GM04504 (cell line): ENCODE results near the gene KAT2B.

Experiments
- DNase-seq: peaks from one replicate; pipeline ENCODE4 v3.0.0-alpha.2; 2012; ENCODE audit warnings: low read depth

Gene KAT2B

DNA sequence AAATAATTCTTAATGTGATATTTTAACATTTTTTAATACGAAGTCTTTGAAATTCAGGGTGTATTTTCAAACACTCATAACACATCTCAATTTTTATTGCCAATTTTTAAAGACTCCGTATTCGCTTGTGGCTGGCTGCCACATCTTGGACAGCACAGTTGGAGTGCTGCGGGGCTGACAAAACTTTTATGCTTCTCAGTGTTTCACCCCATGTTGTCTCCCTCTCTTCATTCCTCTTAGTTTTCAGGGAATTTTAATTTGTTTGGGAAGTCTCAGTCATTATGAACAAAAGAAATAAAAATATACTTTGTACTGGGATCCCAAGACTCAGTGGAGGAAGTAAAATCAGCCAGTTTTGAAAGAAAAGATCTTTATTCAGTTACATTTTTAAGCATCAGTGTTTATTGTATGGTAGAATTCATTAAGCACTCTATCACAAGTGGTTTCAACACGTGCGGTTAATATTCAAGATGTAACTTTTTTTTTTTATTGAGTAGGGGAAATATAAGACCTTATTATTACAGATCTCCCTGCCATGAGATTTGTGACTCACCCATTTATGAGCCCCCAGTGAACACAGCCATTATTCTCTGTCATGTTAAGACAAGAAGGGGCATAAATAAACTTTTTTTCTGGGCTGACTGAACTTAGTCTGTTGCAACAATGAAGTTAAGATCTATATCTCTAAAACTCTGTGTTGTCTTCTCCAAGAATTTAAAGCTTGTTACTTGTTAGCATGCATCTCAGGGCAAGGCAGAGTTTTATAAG, 26.8 kb downstream of the KAT2B start:
- no peak for DNase-seq

DNA sequence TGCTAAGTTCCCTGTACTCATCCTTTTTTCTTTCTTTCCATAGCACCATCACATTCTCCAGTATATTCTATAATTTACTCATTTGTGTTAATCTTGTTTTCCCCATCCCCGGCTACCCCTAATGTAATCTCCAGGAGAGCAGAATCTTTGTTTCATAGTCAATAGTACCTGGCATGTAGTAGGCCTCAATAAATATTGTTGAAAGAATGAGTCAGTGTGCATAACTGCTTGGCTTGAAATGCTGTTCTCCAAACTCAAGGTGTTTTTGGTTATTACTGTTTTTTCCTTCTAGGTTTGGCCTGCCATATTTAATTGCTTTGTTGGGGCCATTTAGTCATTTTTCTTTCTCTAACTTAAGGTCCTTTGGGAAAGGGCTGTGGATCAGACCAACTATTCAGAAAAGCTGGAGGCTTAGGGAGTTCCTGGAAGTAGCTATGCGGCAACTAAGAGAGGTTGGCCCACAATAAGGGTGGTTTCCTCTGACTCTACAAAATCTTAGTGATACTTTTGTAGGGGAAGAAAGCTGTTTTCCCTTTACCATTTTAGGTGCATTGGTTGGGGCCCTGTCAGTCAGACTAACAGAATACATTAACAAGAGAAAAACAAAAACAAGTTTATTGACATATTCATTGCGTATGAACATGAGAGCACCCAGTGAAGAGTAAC, 28.4 kb downstream of the KAT2B start:
- DNase-seq = no peak

DNA sequence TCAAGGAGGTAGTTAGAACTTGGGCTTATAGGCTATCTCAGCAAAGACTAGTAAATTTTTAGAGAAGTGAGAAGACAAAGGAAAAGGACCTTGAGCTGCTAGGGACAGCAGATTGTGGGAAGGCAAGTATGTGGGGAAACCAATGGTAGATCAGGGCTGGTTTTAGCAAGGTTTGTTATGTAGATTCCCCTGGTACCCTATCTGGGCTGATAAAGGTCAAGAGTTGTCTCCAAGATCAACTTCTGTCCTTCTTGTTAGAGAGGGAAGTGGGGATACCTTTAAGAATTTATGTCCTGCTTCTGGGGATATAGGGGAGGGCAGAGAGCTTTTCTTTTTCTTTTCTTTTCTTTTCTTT, 28.9 kb downstream of the KAT2B start:
- DNase-seq = no peak

DNA sequence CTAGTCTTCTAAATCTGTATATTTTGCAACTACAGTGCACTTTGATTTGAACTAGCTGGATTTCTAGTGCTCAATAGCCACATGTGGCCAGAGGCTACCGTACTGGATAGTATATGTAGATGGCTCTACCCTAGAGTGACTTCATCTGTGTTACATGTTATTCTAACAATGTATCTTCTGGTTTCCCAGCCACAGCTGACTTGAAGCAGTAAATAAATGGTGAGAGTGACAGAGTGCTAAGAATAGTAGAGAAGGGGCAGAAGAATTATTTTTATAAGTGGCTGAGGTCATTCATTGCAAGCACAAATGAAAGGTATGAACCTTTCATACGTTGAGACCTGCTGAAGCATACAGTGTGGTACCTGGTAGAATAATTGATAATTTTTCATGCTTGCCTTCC, 30.9 kb downstream of the KAT2B start:
- DNase-seq = no peak

DNA sequence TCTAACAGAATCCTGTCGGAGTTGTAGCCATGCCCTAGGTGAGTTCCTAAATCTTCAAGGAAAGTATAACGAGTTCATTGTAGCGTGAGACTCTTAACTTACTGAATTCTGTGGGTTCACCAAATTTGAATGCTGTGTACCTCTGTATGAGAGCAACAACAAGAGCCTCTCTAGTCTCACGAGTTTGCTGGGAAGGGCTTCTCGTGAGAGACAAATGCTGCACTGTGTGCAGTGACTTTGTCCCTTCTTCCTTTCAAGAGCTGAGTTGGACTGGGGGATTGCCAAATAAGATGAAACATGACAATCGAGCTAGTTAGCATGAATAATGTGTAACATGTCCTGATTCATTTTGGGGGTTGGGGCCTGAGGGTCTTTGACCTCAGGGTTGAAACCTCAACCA, 32.2 kb downstream of the KAT2B start:
- DNase-seq = no peak

- no peak for DNase-seq
These were observed 32.8 kb downstream of the KAT2B start for GRCh38 chr3:20073068-20073467.

- DNase-seq = no peak
These were observed 33.4 kb downstream of the KAT2B start for GRCh38 chr3:20073683-20074082.

GRCh38 chr3:20074226-20075063, 34.2 kb downstream of the KAT2B start:
- peak; percentile 54 for DNase-seq

DNA sequence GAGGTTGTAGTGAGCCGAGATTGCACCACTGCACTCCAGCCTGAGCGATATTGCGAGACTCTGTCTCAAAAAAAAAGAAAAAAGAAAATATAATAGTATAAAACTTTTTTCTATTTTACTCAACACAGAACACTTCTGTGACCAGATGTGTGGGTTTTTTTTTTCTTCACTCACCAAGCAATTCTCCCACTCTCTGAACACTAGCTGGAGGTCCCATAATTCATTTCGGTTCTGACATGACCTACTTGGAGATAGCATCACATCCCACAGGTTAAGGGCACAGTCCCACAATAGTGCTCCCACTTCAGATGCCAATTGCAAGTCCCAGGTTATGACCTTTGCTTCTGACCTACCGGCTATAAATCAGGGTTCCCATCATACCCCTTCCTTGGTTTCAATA, 35.0 kb downstream of the KAT2B start:
- no peak for DNase-seq

DNA sequence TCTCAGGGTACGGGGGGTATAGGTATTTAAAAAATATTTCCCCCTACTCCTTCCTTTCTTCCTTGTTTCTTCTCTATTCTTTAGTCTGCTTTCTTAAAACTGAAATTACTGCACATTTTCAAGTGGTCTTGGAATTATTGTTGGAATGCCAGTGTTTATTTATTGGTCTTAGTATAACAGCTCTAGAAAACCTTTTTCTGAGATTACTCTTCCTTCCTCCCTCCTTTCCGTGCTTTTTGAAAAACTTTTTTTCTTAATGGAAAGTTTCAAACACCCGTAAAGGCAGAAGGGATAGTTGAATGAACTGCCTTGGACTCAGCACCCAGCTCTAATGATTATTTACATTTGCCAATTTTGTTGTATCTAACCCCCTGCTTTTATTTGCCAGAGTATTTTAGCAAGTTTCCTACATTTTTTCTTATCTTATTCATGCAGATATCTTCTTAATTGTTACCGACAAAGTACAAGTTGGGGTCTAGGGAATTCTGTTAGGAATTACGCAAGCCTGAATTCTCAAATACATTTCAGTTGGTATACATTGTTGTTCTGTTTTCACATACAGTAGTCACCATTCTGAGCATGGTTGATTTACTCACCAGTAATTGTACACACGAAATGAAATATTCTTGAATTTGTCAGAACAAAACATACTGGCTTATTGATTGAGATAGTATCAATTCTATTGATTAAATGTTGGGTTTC, 36.2 kb downstream of the KAT2B start:
- DNase-seq = no peak

DNA sequence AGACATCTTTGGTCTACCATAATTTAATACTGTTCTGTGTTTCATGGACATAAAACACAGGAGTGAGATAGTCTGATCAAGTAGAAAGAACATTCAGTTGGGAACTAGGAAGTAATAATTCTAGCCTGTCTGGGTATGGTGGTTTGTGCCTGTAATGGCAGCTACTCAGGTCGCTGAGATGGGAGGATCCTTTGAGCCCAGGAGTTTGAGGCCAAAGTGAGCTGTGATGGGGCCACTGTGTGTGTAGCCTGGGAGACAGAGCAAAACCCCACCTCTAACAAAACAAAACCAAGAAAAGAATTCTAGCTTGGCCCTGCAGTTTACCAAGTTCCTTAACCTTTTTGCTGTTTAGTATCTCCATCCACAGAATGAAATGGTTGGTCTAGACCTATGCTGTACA, 36.8 kb downstream of the KAT2B start:
- DNase-seq = no peak

DNA sequence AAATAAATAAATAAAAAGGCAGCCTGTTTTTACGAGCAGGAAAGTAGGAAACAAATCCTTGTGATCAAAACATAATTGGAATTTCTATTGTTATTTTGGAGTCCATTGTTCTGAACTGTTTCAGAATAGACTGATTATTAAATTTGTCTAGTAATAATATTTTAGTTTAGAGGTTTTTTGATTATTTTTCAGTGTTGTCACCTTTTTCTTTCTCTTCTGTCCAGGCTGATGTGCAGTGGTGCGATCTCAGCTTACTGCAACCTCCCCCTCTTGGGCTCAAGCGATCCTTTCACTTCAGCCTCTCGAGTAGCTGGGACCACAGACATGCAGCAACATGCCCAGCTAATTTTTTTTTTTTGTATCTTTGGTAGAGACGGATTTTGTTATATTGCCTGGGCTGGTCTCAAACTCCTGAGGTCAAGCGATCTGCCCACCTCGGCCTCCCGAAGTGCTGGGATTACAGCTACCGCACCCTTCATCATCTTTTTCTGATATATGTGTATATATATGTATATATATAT, 38.0 kb downstream of the KAT2B start:
- no peak for DNase-seq

- no peak for DNase-seq
These were observed 39.4 kb downstream of the KAT2B start for GRCh38 chr3:20079621-20080020.

- no peak for DNase-seq
These were observed 40.8 kb downstream of the KAT2B start for GRCh38 chr3:20080956-20081554.

DNA sequence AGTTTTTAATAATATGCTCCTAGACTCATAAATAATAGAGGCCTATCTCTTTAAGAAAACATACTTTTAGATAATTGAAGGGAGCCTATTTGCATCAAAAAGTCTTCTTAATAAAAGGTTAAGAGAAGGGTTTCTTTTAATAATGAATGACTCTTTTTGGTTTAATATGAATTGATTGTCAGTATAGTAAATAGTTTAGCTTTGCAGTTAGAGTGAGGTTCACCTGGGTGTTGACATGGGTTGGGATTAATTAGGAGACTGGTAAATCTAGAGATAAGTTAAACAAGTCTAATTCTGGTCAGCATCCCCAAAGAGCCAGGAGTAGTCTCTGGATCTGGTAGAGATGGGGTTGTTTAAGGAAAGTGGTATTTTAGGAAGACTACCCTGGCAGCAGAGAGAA, 43.0 kb downstream of the KAT2B start:
- DNase-seq = no peak

- DNase-seq = no peak
These were observed 43.7 kb downstream of the KAT2B start for GRCh38 chr3:20083953-20084352.

GRCh38 chr3:20091331-20092047, 51.2 kb downstream of the KAT2B start:
- no peak for DNase-seq

GRCh38 chr3:20095470-20095869, 55.2 kb downstream of the KAT2B start:
- DNase-seq = no peak

DNA sequence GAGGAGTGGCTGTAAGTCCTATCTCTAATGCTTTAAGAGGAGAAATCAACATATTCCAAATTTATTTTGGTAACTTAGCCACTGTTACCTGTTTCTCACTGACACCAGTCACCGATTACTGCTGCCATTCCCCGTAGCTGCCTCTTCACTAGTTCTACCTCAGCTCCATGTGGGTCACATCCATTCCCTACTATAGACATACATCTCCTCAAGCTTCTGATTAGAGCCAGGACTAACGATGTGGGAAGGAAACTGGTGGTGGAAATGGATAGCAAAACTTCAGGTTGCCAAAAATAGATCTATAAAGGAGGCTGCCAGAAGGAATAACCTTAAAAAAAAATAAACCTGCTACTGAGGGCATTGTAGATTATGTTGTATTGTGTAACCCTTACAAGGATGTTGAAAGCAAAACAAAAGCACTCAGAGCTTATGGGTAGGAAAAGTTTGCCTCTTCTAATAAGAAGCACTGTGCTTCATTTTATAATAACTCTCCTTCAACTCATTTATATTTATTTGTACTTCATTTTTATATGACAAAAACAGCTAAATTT, 56.0 kb downstream of the KAT2B start:
- DNase-seq = no peak

DNA sequence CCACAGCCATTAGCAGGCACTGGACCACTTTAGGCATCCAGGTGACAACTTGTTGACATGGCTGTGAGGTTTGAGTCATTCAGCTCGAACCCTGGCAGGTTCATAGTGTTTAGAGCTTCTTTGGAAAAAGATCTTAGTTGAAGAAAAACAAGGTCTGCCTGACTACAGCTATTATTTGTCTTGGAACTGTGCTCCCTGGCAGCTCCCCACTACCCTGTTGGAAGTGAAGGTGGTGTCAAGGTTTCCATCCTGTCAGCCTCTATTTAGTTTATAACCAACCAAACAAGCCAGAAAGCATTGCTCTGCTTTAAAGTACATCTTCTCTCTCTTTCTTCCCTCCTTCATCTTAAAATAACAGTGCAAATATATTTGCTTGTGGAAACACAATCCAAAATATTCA, 56.8 kb downstream of the KAT2B start:
- DNase-seq = no peak

DNA sequence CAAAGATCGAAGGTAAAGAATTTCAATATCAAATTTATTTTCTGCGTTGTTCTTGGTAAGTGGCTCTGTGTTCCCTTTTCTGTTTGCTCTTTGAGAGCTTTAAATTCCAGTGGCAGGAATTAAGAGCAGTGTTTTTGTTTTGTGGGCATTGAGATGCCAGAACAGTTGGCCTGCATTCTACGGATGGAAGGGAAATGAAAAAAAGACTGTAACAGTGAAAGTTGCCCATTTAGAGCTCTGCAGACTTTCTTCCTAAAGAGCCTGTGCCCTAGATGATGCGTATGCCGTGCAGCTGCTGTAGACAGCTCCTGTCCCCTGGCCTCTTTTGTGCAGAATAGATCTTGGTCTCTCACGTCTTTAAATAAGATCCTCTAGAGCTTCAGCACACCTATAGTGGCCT, 58.8 kb downstream of the KAT2B start:
- no peak for DNase-seq
